ENCODE results near the gene NFKBIE.

NFKBIE gene

GRCh38 chr6:44272529-44272928 is 7.2 kb upstream of the NFKBIE start:
- FAIRE-seq: no peak

DNA sequence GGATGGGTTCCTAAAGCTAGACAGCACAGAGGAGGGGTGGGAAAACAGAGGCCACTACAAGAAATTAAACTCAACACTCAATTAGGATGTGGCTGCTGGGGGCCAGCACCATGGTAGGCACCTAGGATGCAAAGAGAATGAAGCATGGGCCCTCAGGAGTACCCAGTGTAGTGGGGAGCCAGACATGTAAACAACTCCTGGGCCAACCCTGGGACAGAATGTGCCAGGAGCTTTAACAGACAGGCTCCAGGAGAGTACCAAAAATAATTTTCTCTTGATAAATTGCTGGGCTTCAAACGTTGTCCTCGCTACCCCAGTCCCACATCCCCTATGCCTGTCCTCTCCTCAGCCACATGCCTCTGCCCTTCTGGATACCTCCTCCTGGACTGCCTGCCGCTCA is 6.6 kb upstream of the NFKBIE start:
- FAIRE-seq: no peak

DNA sequence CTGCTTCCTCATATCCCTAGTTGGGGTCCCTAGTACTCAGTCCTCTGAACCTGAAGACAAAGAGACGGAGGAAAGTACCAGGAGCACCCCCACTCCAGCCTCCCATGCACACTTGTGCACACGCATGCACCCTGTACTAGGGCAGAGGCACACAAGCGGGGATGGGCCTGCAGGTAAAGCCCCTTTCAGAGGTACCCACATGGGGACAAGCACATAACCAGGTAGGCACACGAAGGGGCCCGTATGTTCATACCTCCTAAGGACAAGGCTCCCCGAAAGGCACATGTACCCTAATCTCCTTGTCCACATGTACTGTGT is 6.0 kb upstream of the NFKBIE start:
- FAIRE-seq: no peak

GRCh38 chr6:44270526-44271405 is 5.4 kb upstream of the NFKBIE start:
- FAIRE-seq: no peak

GRCh38 chr6:44269921-44270525 is 4.7 kb upstream of the NFKBIE start, which contains the start of gene TMEM151B:
TSS of gene TMEM151B (plus strand) at chr6:44270450. CDS start at chr6:44270743, 293 bp downstream.
- no peak for FAIRE-seq

DNA sequence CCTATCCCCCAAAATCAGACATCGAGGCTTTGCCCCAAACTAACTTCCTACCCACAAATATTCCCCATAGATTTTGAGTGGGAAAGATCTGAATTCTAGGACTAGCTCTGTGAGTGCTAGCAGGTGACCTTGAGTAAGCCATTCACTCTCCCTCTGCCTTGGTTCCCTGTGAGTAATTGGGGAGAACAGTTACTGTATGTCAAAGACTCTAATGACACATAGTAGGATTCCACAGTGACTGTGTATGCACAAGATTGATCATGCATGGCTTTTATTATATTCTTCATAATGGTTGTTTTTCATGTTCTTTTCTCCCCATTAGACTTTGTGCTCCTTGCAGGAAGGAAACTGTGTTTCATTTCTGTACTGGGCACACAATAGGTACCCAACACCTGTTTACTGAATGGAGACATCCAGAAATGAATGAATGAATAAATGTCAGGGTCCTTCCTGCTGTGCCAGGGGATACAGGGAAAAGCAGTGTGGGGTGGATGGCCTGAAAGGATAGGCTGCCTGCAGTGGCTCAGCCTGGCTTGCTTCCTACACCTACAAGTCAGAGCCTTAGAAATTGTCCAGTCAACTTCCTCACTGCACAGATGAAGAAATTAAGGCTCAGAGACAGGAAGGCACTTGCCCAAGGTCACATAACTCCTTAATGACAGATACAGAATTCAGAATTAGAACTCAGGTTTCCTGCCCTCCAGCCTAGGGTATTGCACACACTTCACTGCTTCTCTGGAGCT is 4.0 kb upstream of the NFKBIE start:
- FAIRE-seq: peak; percentile 13

GRCh38 chr6:44268095-44268628 is 2.8 kb upstream of the NFKBIE start:
- FAIRE-seq: peak; percentile 79

DNA sequence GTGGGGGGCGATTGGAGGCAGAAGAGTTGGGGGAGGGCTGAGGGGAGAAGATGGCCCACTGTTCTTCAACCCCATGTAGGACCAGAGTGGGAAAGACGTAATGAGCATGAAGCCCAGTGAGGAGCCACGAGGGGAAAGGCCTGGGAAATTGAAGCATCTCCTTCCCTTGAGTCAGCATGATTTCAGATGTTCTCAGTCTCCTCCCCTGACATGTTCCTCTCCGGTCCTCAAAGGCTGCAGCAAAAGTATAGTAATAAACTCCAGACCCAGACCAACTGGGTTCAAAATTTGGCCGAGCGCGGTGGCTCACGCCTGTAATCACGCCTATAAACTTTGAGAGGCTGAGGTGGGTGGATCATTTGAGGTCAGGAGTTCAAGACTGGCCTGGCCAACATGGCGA is 1.9 kb upstream of the NFKBIE start:
- FAIRE-seq: no peak

DNA sequence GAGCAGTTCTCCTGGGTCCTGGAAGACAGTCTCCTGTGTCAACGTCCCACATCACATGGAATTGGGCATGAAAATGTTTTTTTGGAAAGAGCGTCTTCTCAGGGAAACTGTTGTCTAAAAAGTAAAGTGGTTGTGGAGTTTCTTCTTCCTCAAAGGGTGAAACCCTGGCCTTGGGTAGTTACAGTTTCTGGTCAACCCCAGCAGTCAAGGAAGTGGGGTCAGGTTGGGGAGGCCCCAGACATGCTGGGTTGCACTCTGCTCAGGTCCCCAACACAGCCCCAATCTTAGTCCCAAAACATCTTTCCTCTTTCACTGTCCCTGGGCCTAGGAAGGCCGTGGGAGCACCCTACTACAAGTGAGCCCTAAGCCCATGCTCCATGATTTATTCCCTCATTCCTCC is 996 bp upstream of the NFKBIE start:
- no peak for FAIRE-seq

GRCh38 chr6:44265722-44266233 is 427 bp upstream of the NFKBIE start:
- no peak for FAIRE-seq

DNA sequence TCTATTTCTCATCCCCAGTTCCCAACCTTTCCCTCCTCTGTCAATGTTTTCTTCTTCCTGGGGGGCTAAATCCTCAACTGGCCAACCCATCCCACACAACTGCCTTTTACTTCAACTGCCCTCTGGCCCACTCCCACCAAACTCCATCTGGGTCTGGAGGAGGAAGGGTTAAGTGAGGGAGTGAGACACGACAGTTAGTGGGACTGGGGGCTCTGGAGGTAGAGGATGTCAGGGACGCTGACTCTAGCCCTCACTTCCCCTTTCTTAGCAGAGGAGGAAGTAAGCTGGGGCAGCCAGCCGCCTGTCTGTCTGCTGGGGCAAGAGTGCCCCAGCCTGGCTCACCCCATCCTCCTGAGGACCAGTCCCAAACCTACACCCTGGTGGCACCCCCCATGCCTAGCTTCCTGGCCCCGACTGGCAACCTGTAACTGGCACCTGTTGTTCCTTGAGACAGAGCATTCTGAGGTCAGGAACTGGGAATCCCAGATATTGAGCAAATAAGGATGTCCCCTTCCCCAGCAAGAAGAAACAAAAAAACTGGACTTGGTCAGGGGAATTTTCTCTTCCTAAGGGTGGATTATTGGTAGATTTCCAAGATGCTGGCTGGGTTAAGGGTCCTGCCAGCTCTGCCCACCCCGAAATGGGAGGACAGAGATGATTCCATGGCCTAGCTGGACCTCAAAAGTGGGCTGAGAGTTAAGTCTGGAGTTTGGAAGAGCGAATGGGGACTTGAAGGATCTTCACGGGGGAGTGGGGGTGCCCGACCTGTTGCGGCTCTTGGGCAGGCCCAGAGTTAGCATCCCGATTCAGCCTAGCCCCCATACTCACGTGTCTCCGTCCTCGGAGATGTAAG is 971 bp downstream of the NFKBIE start:
- FAIRE-seq: no peak

- no peak for FAIRE-seq
Observed at GRCh38 chr6:44263354-44264100, 1.8 kb downstream of the NFKBIE start.

- FAIRE-seq: no peak
Observed at GRCh38 chr6:44262467-44263353, 2.6 kb downstream of the NFKBIE start.

GRCh38 chr6:44261581-44261980 is 3.8 kb downstream of the NFKBIE start:
- FAIRE-seq: no peak

DNA sequence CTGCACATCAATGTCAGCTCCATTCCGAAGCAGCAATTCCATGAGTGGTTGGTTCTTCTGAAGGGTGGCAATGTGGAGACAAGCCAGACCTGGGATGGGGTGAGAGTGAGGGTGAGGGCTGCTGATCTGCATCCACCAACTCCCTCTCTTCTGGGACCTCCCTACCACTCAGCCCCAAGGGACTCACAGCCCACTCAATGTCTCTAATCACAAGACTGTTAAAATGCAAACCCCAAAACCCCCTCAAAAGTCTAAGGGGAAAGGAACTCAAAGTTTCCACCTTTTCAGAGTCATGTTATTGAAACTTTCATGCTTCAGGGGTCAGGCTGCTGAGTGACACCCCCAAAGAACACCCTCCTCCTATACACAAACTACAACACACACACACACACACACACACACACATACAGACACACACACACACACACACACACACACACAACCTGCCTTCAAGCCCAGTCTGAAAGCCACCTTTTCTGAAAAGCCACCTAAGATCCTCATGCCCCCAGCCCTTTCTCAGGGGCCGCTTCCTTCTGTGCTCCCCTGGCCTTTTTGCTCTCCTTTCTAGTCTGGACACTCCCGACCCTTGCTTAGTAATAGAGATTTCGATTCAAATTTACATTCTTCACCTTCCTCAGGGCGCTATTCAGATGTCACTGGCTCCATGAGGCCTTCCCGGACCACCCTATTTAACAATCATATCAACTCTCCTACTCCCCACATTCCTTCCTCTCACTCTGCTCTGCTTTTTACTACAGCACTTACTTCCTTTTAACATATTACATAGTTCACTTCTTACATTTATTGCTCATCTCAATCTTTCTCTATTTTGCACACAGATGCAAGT is 4.7 kb downstream of the NFKBIE start:
- FAIRE-seq: no peak

DNA sequence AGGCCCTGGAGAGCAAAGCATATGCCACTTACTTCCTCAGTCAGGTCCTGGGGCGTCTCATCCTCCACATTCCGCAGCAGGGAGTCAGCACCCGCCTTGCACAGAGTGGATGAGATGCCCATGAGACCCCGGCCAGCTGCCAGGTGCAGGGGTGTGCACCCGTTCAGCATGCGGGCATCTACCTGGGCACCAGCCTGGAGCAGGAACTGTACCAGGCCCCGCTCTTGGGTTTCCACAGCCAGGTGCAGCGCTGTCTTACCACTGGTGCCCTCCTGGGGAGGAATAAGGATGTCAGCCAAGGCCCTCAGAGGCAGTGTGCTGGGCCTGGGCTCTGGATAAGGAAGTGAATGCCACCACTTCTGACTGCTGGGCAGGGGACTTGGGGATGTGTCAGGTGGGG is 5.3 kb downstream of the NFKBIE start:
- no peak for FAIRE-seq

- FAIRE-seq: no peak
Observed at GRCh38 chr6:44258921-44259320, 6.4 kb downstream of the NFKBIE start.

GRCh38 chr6:44258325-44258863 is 7.0 kb downstream of the NFKBIE start:
- FAIRE-seq: no peak

DNA sequence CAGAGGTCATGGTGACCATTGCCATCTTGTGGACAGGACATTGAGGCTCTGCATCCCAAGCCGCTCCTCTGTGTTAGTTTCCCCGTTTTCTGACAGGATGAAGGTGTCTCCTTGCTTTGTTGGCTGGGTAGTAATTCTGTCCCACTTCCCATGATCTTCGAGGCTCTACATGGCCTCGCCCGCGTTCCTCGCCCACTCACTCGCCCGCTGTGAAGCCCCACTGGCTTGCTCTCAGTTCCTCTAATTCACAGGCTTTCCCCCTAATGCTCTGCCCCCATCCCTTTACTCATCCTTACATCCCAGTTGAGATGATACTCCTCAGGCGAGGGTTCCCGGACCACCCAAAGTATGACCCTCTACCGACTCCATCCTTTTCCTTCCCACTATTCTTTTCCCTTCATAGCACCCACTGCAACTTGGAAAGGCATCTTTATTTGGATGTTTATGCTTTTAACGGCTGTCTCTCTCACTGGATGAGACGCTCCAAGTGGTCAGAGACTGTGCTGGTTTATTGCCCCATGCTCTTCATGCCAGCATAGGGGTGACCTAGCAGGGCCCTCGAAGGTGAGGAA is 7.5 kb downstream of the NFKBIE start:
- no peak for FAIRE-seq
